GM12878 (cell line): ENCODE measurements around the gene RPL31. TPM values are rescaled to one million over a fixed set of nuclear protein-coding genes. Genes with fewer than 3 reads are reported as not detected.
A peak's percentile ranks its signal among the peaks of the same experiment; 100 is the strongest.

ENCODE experiments used
- ATAC-seq: fragments of 200-7000 bp; cut with Tn5 transposase; 3 replicates; pipeline ENCODE4 v1.9.1; 2020; ENCODE audit warnings: mild to moderate bottlenecking, moderate library complexity
- BruUV-seq: library from RNA; stranded (reverse); fragments of 400-500 nt; replicated peaks from 2 replicates; lab custom pipeline; 2021; lab: Mats Ljungman, UMichigan
- CTCF ChIA-PET: fragments of 300-600 bp; sonication (Branson Sonifier 250); formaldehyde crosslinking; extraction: SDS; loops from one replicate; lab custom pipeline; 2021; ENCODE audit warnings: inconsistent platforms; lab: Yijun Ruan, JAX
- POLR2A ChIA-PET: fragments of 350-600 bp; formaldehyde crosslinking; extraction: SDS; loops from one replicate; lab custom pipeline; 2021; ENCODE audit warnings: inconsistent platforms; lab: Charles Lee
- RAD21 ChIA-PET: fragments of 300-600 bp; sonication (Branson Sonifier 250); formaldehyde crosslinking; loops from one replicate; lab custom pipeline; 2023; ENCODE audit warnings: antibody characterized with exemption; ENCODE audit not compliant: unreplicated experiment; lab: Charles Lee
- SMC1A ChIA-PET: fragments of 300-600 bp; sonication (Branson Sonifier 250); formaldehyde crosslinking; loops from one replicate; lab custom pipeline; 2023; ENCODE audit not compliant: unreplicated experiment, uncharacterized antibody; lab: Charles Lee
- DNase-seq: peaks from one replicate; pipeline ENCODE4 v3.0.0-alpha.2; 2011; ENCODE audit warnings: low read depth, low spot score
- FAIRE-seq: peaks from 3 replicates; lab custom pipeline; 2011; peaks lifted over from hg19 to GRCh38; lab: Jason Lieb, UNC
- H2AFZ ChIP-seq: 2 replicates; pipeline ENCODE4 v1.6.0; 2011; ENCODE audit warnings: low read depth, low read length, control low read depth; ENCODE audit not compliant: control insufficient read depth
- H3K27ac ChIP-seq: 2 replicates; pipeline ENCODE4 v1.5.1; 2011; ENCODE audit warnings: control low read depth; ENCODE audit not compliant: control insufficient read depth, insufficient read depth
- H3K27me3 ChIP-seq, 2 experiments: replicated peaks in 1 of 2; 2 replicates each; pipeline versions ENCODE4 v1.6.0 to v1.6.1; 2011; ENCODE audit warnings: low read length in 1 of 2; ENCODE audit not compliant: control insufficient read depth in 2 of 2, insufficient read depth in 2 of 2
- H3K36me3 ChIP-seq, 2 experiments: 2 replicates each; pipeline ENCODE4 v1.5.1; 2011; ENCODE audit warnings: low read length in 1 of 2; ENCODE audit not compliant: control insufficient read depth in 2 of 2, insufficient read depth in 2 of 2
- H3K4me1 ChIP-seq: 2 replicates; pipeline ENCODE4 v1.6.1; 2011; ENCODE audit warnings: mild to moderate bottlenecking, low read length, moderate library complexity, mixed read lengths; ENCODE audit not compliant: control insufficient read depth, insufficient read depth
- H3K4me2 ChIP-seq: 2 replicates; pipeline ENCODE4 v1.6.0; 2011; ENCODE audit warnings: control low read depth; ENCODE audit not compliant: control insufficient read depth, insufficient read depth
- H3K4me3 ChIP-seq: fragments of 200-600 bp; sonication (generic); 2 replicates; pipeline ENCODE4 v1.5.1; 2016
- H3K79me2 ChIP-seq: 2 replicates; pipeline ENCODE4 v1.6.0; 2011; ENCODE audit warnings: low read length; ENCODE audit not compliant: control insufficient read depth, insufficient read depth
- H3K9ac ChIP-seq: 2 replicates; pipeline ENCODE4 v1.8.0; 2011; ENCODE audit warnings: low read length, control low read depth, mixed read lengths; ENCODE audit not compliant: control insufficient read depth, insufficient read depth
- H3K9me3 ChIP-seq: replicated peaks from 3 replicates; pipeline ENCODE4 v1.5.1; 2011; ENCODE audit warnings: mild to moderate bottlenecking, low read length; ENCODE audit not compliant: control insufficient read depth, insufficient read depth
- H4K20me1 ChIP-seq: 2 replicates; pipeline ENCODE4 v1.6.0; 2011; ENCODE audit not compliant: control insufficient read depth, insufficient read depth
- BACH1 ChIP-seq: fragments of 450-650 bp; IDR thresholded peaks from 2 replicates; pipeline ENCODE4 v1.6.1; 2017; ENCODE audit warnings: mild to moderate bottlenecking, borderline replicate concordance
- CHD4 ChIP-seq: fragments of 200-600 bp; sonication (generic); IDR thresholded peaks from 2 replicates; pipeline ENCODE4 v1.6.1; 2016; ENCODE audit warnings: mild to moderate bottlenecking
- EZH2 ChIP-seq: IDR thresholded peaks from 2 replicates; pipeline ENCODE4 v1.6.1; 2012; ENCODE audit warnings: low read depth, mild to moderate bottlenecking, control low read depth, inconsistent platforms, low read length, borderline replicate concordance; ENCODE audit not compliant: control insufficient read depth
- RAD21 ChIP-seq: IDR thresholded peaks from 2 replicates; pipeline ENCODE4 v1.6.1; 2011; ENCODE audit warnings: mild to moderate bottlenecking, low read depth, low read length, moderate library complexity; ENCODE audit not compliant: insufficient read depth
- SMC3 ChIP-seq: IDR thresholded peaks from 2 replicates; pipeline ENCODE4 v1.6.1; 2011; ENCODE audit warnings: low read length, improper control_type of control experiment, borderline replicate concordance
- TCF12 ChIP-seq: IDR thresholded peaks from 2 replicates; pipeline ENCODE4 v1.6.1; 2011; ENCODE audit warnings: low read depth, mild to moderate bottlenecking, low read length
- WGBS: methylation state at CpG from one replicate; pipeline ENCODE4 v1.1.6; 2016; ENCODE audit warnings: low lambda C conversion rate; ENCODE audit not compliant: insufficient replicate concordance, insufficient coverage; ENCODE audit errors: missing lambda C conversion rate; 5-methylcytosine and 5-hydroxymethylcytosine counted together
- in situ Hi-C: fragments of 300-500 bp; cut with MboI; formaldehyde crosslinking; loops from 9 replicates; pipeline ENCODE4 v1.14.3; 2018; ENCODE audit warnings: mixed read lengths
- intact Hi-C: fragments of 100-400 bp; cut with micrococcal nuclease; formaldehyde crosslinking; loops from one replicate; pipeline ENCODE4 v1.14.2; 2022; ENCODE audit not compliant: unreplicated experiment
- polyA plus RNA-seq, 11 experiments: library from polyadenylated mRNA; depleted of rRNA in 4 of 11; unstranded in 6 of 11; stranded (reverse) in 5 of 11; fragments of >200 nt; fragmentation: Nextera tagmentation in 4 of 11; fragmentation: Illumina TruSeq in 1 of 11; extraction: Ambion mirVana in 4 of 11; extraction: Trizol in 1 of 11; gene quantifications; 1 replicate in 1 of 11; 2 replicates in 10 of 11; pipeline versions ENCODE4 v1.2.1 to v1.2.3, GENCODE V29; 2011 to 2016; ENCODE audit warnings: inconsistent platforms in 2 of 11, missing spikeins in 2 of 11, low read depth in 1 of 11
- total RNA-seq, 4 experiments: library from RNA; depleted of rRNA in 3 of 4; stranded (reverse); fragments of >200 nt in 3 of 4; fragmentation: Illumina TruSeq in 1 of 4; extraction: Trizol in 1 of 4; gene quantifications; 2 replicates each; pipeline versions ENCODE4 v1.2.1 to v1.2.3, GENCODE V29; 2013 to 2021
- TF ChIP-seq, protein P1 (sequence below), 3 experiments: IDR thresholded peaks in 2 of 3; conservative IDR thresholded peaks in 1 of 3; 2 replicates each; pipeline ENCODE4 v1.5.1; 2011; ENCODE audit warnings: low read depth in 3 of 3, low read length in 3 of 3, mild to moderate bottlenecking in 3 of 3, control low read depth in 2 of 3, moderate library complexity in 2 of 3, inconsistent platforms in 1 of 3, mixed read lengths in 1 of 3; ENCODE audit not compliant: control insufficient read depth in 2 of 3, insufficient read depth in 1 of 3; ENCODE audit errors: extremely low read depth in 1 of 3

RPL31 gene
- total and polyA plus RNA-seq, 10 of the 15 experiments (the other 5 are each of a cell fraction or from before 2014, with no cell fraction given), result 1,643 to 8,551 (median 2,208) TPM

DNA sequence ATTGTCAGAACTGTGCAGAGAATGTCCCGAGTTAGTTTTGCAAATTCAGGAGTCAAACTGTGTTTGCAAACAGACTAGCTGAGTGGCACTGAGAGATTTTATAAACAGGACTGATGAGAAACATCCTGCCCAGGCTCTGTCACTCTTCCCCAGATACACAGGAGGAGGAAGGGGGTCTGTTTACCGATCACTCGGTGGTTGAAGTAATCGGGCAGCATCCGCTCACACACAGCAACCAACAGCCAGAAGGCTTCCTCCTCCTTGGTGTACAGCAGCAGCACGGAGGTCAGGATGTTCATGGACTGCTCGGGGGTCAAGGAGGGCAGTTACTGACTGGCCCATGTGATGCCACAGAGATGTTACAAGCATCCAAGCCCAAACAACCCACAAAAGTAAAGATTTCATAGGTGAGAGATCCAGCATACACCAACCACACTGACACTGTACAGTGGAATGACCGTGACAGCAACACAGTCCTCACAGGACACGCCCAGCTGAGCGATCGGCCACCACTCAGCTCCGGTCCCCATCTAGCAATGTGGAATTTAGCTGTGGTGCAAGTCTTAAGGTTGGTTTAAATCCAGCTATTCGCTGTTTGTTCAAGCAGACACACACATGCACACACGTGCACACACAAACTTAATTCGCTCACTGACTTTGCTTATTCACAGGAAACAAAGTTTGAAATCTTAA lies 30.1 kb downstream of the RPL31 start (continued):
- no peak for TF ChIP-seq EZH2
- no peak for TF ChIP-seq SMC3

DNA sequence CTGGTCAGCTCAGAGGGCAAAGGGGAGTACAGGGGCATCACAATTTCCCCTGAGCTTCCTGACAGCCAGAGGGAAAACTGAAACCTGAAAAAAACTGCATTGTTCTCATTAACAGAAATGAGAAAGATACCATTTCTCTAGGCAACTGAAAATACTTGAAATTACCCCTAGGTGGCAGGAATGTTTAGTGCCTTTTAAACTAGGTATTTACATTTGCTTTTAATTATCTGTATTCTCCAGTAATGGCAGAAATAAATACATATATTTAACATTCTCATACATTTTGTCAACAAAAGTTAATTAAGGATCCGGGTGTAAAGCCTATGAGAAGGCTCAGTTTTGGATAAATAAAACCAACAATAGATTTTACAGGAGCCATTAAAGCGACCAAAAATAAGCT lies 34.5 kb downstream of the RPL31 start:
- Histone ChIP-seq H3K9ac (no peak overlapping the region), H3K4me2 (no peak overlapping the region), H3K9me3 (no peaks in the 10 kb centered on the region), H2AFZ (no peak overlapping the region), H3K79me2 (no peaks in the 10 kb centered on the region), H3K27me3 (no peaks in the 10 kb centered on the region), H3K36me3 (no peaks in the 10 kb centered on the region; a peak in 3 of 4 replicates), H3K27ac (no peak overlapping the region), H3K4me1 (no peaks in the 10 kb centered on the region; the same call in 1 of the 2 replicates), H3K4me3 (no peak overlapping the region), H4K20me1 (no peaks in the 10 kb centered on the region)
- ChIA-PET CTCF (interaction anchor here (0.7 to 4.7 kb wide), 17 partner anchors 7 to 295 kb away, joined by 3 to 46 read pairs (median 4); partner anchors contain the start of gene TBC1D8), SMC1A (interaction anchor here (0.7 to 3.9 kb wide), 10 partner anchors 27 to 426 kb away, joined by 3 to 29 read pairs (median 4); partner anchors contain the start of gene TBC1D8), RAD21 (interaction anchor here (0.7 to 2.5 kb wide), 6 partner anchors 24 to 169 kb away, joined by 3 to 29 read pairs (median 5); partner anchors contain the start of gene TBC1D8), POLR2A (interaction anchor here (0.6 kb wide), 1 partner anchor 86 kb away, joined by 4 read pairs; no protein-coding TSS in a partner anchor)
- FAIRE-seq (peak; percentile 80), DNase-seq (no peak), ATAC-seq (peak; percentile 65)
- WGBS, result 37% methylated on average over 2 of the region's 2 CpGs
- no TSS peak for BruUV-seq
- in situ Hi-C loops (no loop called here), intact Hi-C loops (loop anchor here (1.0 to 5.0 kb wide), 2 partner anchors 116 to 166 kb away; no protein-coding TSS in a partner anchor)
- peak; percentile 81 for TF ChIP-seq RAD21
- no peak for TF ChIP-seq TCF12
- TF ChIP-seq CHD4, result no peak
- no peak for TF ChIP-seq BACH1
- peak; percentile 76; the same call in 1 of the 2 replicates for TF ChIP-seq SMC3
- TF ChIP-seq, protein P1, sequence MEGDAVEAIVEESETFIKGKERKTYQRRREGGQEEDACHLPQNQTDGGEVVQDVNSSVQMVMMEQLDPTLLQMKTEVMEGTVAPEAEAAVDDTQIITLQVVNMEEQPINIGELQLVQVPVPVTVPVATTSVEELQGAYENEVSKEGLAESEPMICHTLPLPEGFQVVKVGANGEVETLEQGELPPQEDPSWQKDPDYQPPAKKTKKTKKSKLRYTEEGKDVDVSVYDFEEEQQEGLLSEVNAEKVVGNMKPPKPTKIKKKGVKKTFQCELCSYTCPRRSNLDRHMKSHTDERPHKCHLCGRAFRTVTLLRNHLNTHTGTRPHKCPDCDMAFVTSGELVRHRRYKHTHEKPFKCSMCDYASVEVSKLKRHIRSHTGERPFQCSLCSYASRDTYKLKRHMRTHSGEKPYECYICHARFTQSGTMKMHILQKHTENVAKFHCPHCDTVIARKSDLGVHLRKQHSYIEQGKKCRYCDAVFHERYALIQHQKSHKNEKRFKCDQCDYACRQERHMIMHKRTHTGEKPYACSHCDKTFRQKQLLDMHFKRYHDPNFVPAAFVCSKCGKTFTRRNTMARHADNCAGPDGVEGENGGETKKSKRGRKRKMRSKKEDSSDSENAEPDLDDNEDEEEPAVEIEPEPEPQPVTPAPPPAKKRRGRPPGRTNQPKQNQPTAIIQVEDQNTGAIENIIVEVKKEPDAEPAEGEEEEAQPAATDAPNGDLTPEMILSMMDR (IDR thresholded peaks at IDR 0.05 in 2 of 3, conservative IDR thresholded peaks at IDR 0.05 in 1 of 3; ENCODE audit: control insufficient read depth in 2 of 3, extremely low read depth in 1 of 3, insufficient read depth in 1 of 3, low read depth in 3 of 3, low read length in 3 of 3), result peak; percentile 32 to 61 (median 56); a peak in 5 of 6 replicates
